Endodermal cell (in vitro differentiated cells): ENCODE results near the gene RASSF7. TPM values are rescaled to one million over a fixed set of nuclear protein-coding genes. Genes with fewer than 3 reads are reported as not detected.
A peak's percentile ranks its signal among the peaks of the same experiment; 100 is the strongest.

Experiments used
- DNase-seq: peaks from one replicate; pipeline ENCODE4 v3.0.0-alpha.2; 2017
- H3K27ac ChIP-seq: 2 replicates; pipeline ENCODE4 v1.5.1; 2013; ENCODE audit warnings: mild to moderate bottlenecking, low read depth, low read length, moderate library complexity
- H3K27me3 ChIP-seq: 2 replicates; pipeline ENCODE4 v1.6.1; 2013; ENCODE audit warnings: mild to moderate bottlenecking, low read length, moderate library complexity; ENCODE audit not compliant: insufficient read depth, control insufficient read depth, poor library complexity, severe bottlenecking
- H3K36me3 ChIP-seq: 2 replicates; pipeline ENCODE4 v1.7.0; 2013; ENCODE audit warnings: mild to moderate bottlenecking, low read length, moderate library complexity; ENCODE audit not compliant: control insufficient read depth, insufficient read depth
- H3K4me1 ChIP-seq: one replicate; pipeline ENCODE4 v1.7.0; 2013; ENCODE audit warnings: low read length; ENCODE audit not compliant: control insufficient read depth, insufficient read depth
- H3K4me3 ChIP-seq: 2 replicates; pipeline ENCODE4 v1.5.1; 2013; ENCODE audit warnings: mild to moderate bottlenecking, low read length, moderate library complexity
- H3K9ac ChIP-seq: 2 replicates; pipeline ENCODE4 v1.6.1; 2013; ENCODE audit warnings: mild to moderate bottlenecking, low read length, moderate library complexity; ENCODE audit not compliant: poor library complexity, severe bottlenecking; ENCODE audit errors: extremely low read depth
- H3K9me3 ChIP-seq: 2 replicates; pipeline ENCODE4 v1.6.1; 2013; ENCODE audit warnings: mild to moderate bottlenecking, low read length, moderate library complexity; ENCODE audit not compliant: control insufficient read depth
- H3K27ac Mint-ChIP-seq: 2 replicates; pipeline ENCODE4 v1.8.0; 2020; ENCODE audit warnings: mixed read lengths
- H3K27me3 Mint-ChIP-seq: 2 replicates; pipeline ENCODE4 v1.8.0; 2021; ENCODE audit warnings: mild to moderate bottlenecking, mixed read lengths; ENCODE audit not compliant: insufficient read depth
- H3K36me3 Mint-ChIP-seq: 2 replicates; pipeline ENCODE4 v1.8.0; 2020; ENCODE audit warnings: low read depth, mixed read lengths
- H3K4me1 Mint-ChIP-seq: 2 replicates; pipeline ENCODE4 v1.8.0; 2020; ENCODE audit warnings: mixed read lengths
- H3K4me3 Mint-ChIP-seq: 2 replicates; pipeline ENCODE4 v1.8.0; 2020; ENCODE audit warnings: mild to moderate bottlenecking, moderate library complexity, mixed read lengths
- H3K9me3 Mint-ChIP-seq: 2 replicates; pipeline ENCODE4 v1.8.0; 2020; ENCODE audit warnings: mild to moderate bottlenecking, mixed read lengths
- CTCF ChIP-seq: fragments of 200-600 bp; sonication (generic); conservative IDR thresholded peaks from 2 replicates; pipeline ENCODE4 v1.5.0; 2021; ENCODE audit warnings: antibody characterized with exemption, mild to moderate bottlenecking
- WGBS, 2 experiments: methylation state at CpG; one replicate each; pipeline versions ENCODE4 v1.1.5 to v1.1.7; 2013; ENCODE audit warnings: missing lambda C conversion rate in 2 of 2, mixed read lengths in 1 of 2; ENCODE audit not compliant: insufficient coverage in 1 of 2, insufficient read length in 1 of 2; 5-methylcytosine and 5-hydroxymethylcytosine counted together
- total RNA-seq, 2 donors: library from RNA; stranded (reverse); fragmentation: NEBNext Ultra II Directional in 1 of 2; extraction: Animal tissue kit (Norgen Biotek cat#: 25700) in 1 of 2; gene quantifications; 2 replicates in 1 of 2; 3 replicates in 1 of 2; pipeline ENCODE4 v1.2.1, GENCODE V29; 2021

The RASSF7 gene
- total RNA-seq, 2 donors from 2014 or later = 34.2 to 36.3 TPM

- Histone ChIP-seq H3K4me3 (no peak overlapping the region), H3K4me1 (no peaks in the 10 kb centered on the region), H3K9me3 (no peaks in the 10 kb centered on the region), H3K27ac (no peak overlapping the region), H3K36me3 (peaks cover 67% of the 10 kb centered on the region), H3K9ac (no peak overlapping the region), H3K27me3 (no peaks in the 10 kb centered on the region)
- H3K27ac Mint-ChIP-seq = peak overlapping the region; percentile 1
- no peak for DNase-seq
- TF ChIP-seq CTCF = no peak
- no peaks in the 10 kb centered on the region for H3K9me3 Mint-ChIP-seq
- H3K36me3 Mint-ChIP-seq = peaks cover 59% of the 10 kb centered on the region
- WGBS, 2 experiments = 95 to 96% methylated on average over 17 to 23 of the region's 23 CpGs
- no peaks in the 10 kb centered on the region for H3K27me3 Mint-ChIP-seq
- H3K4me1 Mint-ChIP-seq = no peaks in the 10 kb centered on the region
- no peak overlapping the region for H3K4me3 Mint-ChIP-seq
Observed at GRCh38 chr11:601573-602245, 40.9 kb downstream of the RASSF7 start.

GRCh38 chr11:603154-603553 lies 42.4 kb downstream of the RASSF7 start:
- H3K27me3 Mint-ChIP-seq = no peaks in the 10 kb centered on the region
- no peak overlapping the region for H3K27ac ChIP-seq
- TF ChIP-seq CTCF = no peak
- H3K27ac Mint-ChIP-seq = no peak overlapping the region
- peaks cover 61% of the 10 kb centered on the region for H3K36me3 Mint-ChIP-seq
- H3K4me3 ChIP-seq = no peak overlapping the region
- no peaks in the 10 kb centered on the region for H3K9me3 Mint-ChIP-seq
- no peaks in the 10 kb centered on the region for H3K27me3 ChIP-seq
- no peaks in the 10 kb centered on the region for H3K4me1 ChIP-seq
- H3K9me3 ChIP-seq = no peaks in the 10 kb centered on the region
- peaks cover 76% of the 10 kb centered on the region for H3K36me3 ChIP-seq
- no peaks in the 10 kb centered on the region for H3K4me1 Mint-ChIP-seq
- 95 to 96% methylated on average over 11 to 13 of the region's 13 CpGs for WGBS, 2 experiments
- no peak overlapping the region for H3K9ac ChIP-seq
- no peak overlapping the region for H3K4me3 Mint-ChIP-seq
- no peak for DNase-seq

- no peaks in the 10 kb centered on the region for H3K4me1 ChIP-seq
- H3K27ac Mint-ChIP-seq = no peak overlapping the region
- WGBS, 2 experiments = 94 to 97% methylated on average over 14 to 33 of the region's 33 CpGs
- H3K4me3 Mint-ChIP-seq = no peak overlapping the region
- no peaks in the 10 kb centered on the region for H3K27me3 Mint-ChIP-seq
- no peaks in the 10 kb centered on the region for H3K27me3 ChIP-seq
- H3K36me3 Mint-ChIP-seq = peaks cover 55% of the 10 kb centered on the region
- H3K9me3 Mint-ChIP-seq = no peaks in the 10 kb centered on the region
- peaks cover 67% of the 10 kb centered on the region for H3K36me3 ChIP-seq
- H3K9ac ChIP-seq = no peak overlapping the region
- TF ChIP-seq CTCF = no peak
- no peak overlapping the region for H3K27ac ChIP-seq
- no peaks in the 10 kb centered on the region for H3K4me1 Mint-ChIP-seq
- H3K4me3 ChIP-seq = no peak overlapping the region
- no peak for DNase-seq
- H3K9me3 ChIP-seq = no peaks in the 10 kb centered on the region
Observed at GRCh38 chr11:605286-606129, 44.7 kb downstream of the RASSF7 start.
